ENCODE results near the gene TJP3.

DNA sequence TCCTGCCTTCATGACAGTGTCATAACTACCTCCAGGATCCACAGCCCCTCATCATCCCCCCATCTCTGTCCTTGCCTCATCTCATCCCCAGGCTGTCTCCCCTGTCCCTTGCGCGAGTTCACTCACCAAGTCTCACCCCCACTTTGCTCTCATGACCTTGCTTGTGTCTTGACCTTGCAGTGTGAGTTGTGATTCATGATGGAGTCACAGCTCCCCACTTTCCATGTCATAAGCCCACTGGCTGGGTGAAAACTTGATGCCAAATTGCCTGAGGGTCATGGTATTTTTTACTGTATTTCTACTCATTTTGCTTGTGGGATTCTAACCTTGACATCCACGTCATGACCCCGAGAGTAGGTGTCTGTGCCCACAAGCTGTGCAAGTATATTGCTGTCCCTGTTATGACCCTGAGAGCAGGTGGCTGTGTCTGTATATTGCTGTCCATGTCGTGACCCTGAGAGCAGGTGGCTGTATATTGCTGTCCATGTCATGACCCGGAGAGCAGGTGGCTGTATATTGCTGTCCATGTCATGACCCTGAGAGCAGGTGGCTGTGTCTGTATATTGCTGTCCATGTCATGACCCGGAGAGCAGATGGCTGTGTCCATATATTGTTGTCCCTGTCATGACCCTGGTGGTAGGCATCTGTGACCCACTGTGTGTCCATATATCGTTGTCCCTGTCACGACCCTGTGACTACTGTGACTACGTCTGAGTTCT, 29.5 kb downstream of the TJP3 start:
- no peak for TF ChIP-seq TAF1 (IDR thresholded peaks at IDR 0.05; ENCODE audit: borderline replicate concordance, insufficient read depth, low read length)
- TF ChIP-seq POLR2AphosphoS5 (IDR thresholded peaks at IDR 0.05; ENCODE audit: low read depth, low read length): no peak
- TF ChIP-seq, protein P1, sequence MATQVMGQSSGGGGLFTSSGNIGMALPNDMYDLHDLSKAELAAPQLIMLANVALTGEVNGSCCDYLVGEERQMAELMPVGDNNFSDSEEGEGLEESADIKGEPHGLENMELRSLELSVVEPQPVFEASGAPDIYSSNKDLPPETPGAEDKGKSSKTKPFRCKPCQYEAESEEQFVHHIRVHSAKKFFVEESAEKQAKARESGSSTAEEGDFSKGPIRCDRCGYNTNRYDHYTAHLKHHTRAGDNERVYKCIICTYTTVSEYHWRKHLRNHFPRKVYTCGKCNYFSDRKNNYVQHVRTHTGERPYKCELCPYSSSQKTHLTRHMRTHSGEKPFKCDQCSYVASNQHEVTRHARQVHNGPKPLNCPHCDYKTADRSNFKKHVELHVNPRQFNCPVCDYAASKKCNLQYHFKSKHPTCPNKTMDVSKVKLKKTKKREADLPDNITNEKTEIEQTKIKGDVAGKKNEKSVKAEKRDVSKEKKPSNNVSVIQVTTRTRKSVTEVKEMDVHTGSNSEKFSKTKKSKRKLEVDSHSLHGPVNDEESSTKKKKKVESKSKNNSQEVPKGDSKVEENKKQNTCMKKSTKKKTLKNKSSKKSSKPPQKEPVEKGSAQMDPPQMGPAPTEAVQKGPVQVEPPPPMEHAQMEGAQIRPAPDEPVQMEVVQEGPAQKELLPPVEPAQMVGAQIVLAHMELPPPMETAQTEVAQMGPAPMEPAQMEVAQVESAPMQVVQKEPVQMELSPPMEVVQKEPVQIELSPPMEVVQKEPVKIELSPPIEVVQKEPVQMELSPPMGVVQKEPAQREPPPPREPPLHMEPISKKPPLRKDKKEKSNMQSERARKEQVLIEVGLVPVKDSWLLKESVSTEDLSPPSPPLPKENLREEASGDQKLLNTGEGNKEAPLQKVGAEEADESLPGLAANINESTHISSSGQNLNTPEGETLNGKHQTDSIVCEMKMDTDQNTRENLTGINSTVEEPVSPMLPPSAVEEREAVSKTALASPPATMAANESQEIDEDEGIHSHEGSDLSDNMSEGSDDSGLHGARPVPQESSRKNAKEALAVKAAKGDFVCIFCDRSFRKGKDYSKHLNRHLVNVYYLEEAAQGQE (IDR thresholded peaks at IDR 0.05; ENCODE audit: insufficient read depth in 1 of 2, low read depth in 2 of 2, low read length in 2 of 2): no peak
- no peak for TF ChIP-seq SIN3A (IDR thresholded peaks at IDR 0.05; ENCODE audit: borderline replicate concordance, insufficient read depth, low read length)

All from PFSK-1 (cell line).